ENCODE results near the gene ARHGAP26.

- no peak for TF ChIP-seq CTCF (IDR thresholded peaks at IDR 0.05)
- no peak for TF ChIP-seq POLR2A (IDR thresholded peaks at IDR 0.05)
- TF ChIP-seq EP300 (IDR thresholded peaks at IDR 0.05; ENCODE audit: low read depth), result no peak
- TF ChIP-seq POLR2AphosphoS5 (IDR thresholded peaks at IDR 0.05), result no peak
Observed at GRCh38 chr5:143047091-143047490, 276.9 kb downstream of the ARHGAP26 start.
